GM19438 (cell line): ENCODE results near the gene ACRV1.
"Not testable (repeated sequence)": the region's sequence is repeated elsewhere in the genome, so short reads cannot be mapped to it uniquely, and the experiment has no call there.

Source experiments
- ATAC-seq: cut with Tn5 transposase; IDR thresholded peaks from one replicate; pipeline ENCODE4 v1.9.1; 2021; ENCODE audit warnings: low read depth; ENCODE audit not compliant: unreplicated experiment

ACRV1 gene

GRCh38 chr11:125680747-125681146, at the start of gene ACRV1:
Gene ACRV1 (minus strand): TSS chr11:125680847. CDS start chr11:125680780, 67 bp downstream.
- ATAC-seq = no peak

GRCh38 chr11:125728969-125729368, 48.3 kb upstream of the ACRV1 start:
- ATAC-seq = no peak

GRCh38 chr11:125724125-125724524, 43.5 kb upstream of the ACRV1 start:
- ATAC-seq = no peak

- no peak for ATAC-seq
These were observed 40.1 kb upstream of the ACRV1 start for GRCh38 chr11:125720781-125721180.

GRCh38 chr11:125704686-125705085, 24.0 kb upstream of the ACRV1 start:
- ATAC-seq = not testable (repeated sequence)

- no peak for ATAC-seq
These were observed 21.4 kb upstream of the ACRV1 start for GRCh38 chr11:125701858-125702621.

- ATAC-seq = no peak
These were observed 20.5 kb upstream of the ACRV1 start for GRCh38 chr11:125701018-125701610.

- no peak for ATAC-seq
These were observed 14.3 kb upstream of the ACRV1 start for GRCh38 chr11:125694951-125695350.

GRCh38 chr11:125692887-125693286, 12.2 kb upstream of the ACRV1 start:
- ATAC-seq = no peak

GRCh38 chr11:125690006-125690405, 9.4 kb upstream of the ACRV1 start:
- ATAC-seq = no peak

- no peak for ATAC-seq
These were observed 8.7 kb upstream of the ACRV1 start for GRCh38 chr11:125689274-125689859.

GRCh38 chr11:125688632-125689031, 8.0 kb upstream of the ACRV1 start:
- ATAC-seq = no peak

GRCh38 chr11:125688066-125688465, 7.4 kb upstream of the ACRV1 start:
- ATAC-seq = no peak

GRCh38 chr11:125685228-125685627, 4.6 kb upstream of the ACRV1 start:
- no peak for ATAC-seq

- ATAC-seq = no peak
These were observed 810 bp downstream of the ACRV1 start for GRCh38 chr11:125679837-125680236.

GRCh38 chr11:125679397-125679796, 1.2 kb downstream of the ACRV1 start:
- ATAC-seq = no peak

- ATAC-seq = no peak
These were observed 5.5 kb downstream of the ACRV1 start for GRCh38 chr11:125675196-125675595.

- ATAC-seq = no peak
These were observed 6.4 kb downstream of the ACRV1 start for GRCh38 chr11:125674210-125674609.

- no peak for ATAC-seq
These were observed 9.1 kb downstream of the ACRV1 start for GRCh38 chr11:125671561-125671960.

GRCh38 chr11:125670172-125670571, 10.5 kb downstream of the ACRV1 start:
- ATAC-seq = no peak

- no peak for ATAC-seq
These were observed 13.5 kb downstream of the ACRV1 start for GRCh38 chr11:125667151-125667550.

- no peak for ATAC-seq
These were observed 16.7 kb downstream of the ACRV1 start for GRCh38 chr11:125663910-125664309.
